Fibroblast of mammary gland (primary cell): ENCODE results near the gene EFR3B.

Source experiments
- DNase-seq: peaks from one replicate; pipeline ENCODE4 v3.0.0-alpha.2; 2010; ENCODE audit warnings: low read depth
- H3K4me3 ChIP-seq: 2 replicates; pipeline ENCODE4 v1.5.1; 2011; ENCODE audit warnings: low read depth, mild to moderate bottlenecking, low read length, moderate library complexity; ENCODE audit not compliant: control insufficient read depth
- TF ChIP-seq, protein P1 (sequence below): conservative IDR thresholded peaks from 2 replicates; pipeline ENCODE4 v1.5.1; 2011; ENCODE audit warnings: low read depth, low read length, inconsistent platforms; ENCODE audit not compliant: control insufficient read depth, insufficient read depth

Gene EFR3B

DNA sequence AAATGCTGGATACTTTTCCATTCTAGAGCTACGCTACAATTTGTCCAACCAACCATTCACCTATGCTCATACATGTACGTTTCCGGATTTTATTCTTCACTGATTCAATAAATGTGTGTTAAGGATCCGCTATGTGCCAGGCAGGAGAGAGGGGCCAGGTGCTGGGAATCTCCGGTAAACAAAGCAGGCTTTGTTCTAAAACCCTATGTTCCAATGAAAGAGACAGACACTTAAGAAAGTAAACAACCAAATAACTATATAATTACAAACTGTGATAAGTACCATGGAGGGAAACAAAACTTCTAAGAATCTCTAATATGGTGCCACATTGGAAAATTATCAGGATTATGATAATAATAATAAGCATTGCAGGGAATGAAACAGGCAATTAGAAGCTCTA, 148.7 kb downstream of the EFR3B start:
- TF ChIP-seq, protein P1, sequence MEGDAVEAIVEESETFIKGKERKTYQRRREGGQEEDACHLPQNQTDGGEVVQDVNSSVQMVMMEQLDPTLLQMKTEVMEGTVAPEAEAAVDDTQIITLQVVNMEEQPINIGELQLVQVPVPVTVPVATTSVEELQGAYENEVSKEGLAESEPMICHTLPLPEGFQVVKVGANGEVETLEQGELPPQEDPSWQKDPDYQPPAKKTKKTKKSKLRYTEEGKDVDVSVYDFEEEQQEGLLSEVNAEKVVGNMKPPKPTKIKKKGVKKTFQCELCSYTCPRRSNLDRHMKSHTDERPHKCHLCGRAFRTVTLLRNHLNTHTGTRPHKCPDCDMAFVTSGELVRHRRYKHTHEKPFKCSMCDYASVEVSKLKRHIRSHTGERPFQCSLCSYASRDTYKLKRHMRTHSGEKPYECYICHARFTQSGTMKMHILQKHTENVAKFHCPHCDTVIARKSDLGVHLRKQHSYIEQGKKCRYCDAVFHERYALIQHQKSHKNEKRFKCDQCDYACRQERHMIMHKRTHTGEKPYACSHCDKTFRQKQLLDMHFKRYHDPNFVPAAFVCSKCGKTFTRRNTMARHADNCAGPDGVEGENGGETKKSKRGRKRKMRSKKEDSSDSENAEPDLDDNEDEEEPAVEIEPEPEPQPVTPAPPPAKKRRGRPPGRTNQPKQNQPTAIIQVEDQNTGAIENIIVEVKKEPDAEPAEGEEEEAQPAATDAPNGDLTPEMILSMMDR = no peak
- DNase-seq = no peak

DNA sequence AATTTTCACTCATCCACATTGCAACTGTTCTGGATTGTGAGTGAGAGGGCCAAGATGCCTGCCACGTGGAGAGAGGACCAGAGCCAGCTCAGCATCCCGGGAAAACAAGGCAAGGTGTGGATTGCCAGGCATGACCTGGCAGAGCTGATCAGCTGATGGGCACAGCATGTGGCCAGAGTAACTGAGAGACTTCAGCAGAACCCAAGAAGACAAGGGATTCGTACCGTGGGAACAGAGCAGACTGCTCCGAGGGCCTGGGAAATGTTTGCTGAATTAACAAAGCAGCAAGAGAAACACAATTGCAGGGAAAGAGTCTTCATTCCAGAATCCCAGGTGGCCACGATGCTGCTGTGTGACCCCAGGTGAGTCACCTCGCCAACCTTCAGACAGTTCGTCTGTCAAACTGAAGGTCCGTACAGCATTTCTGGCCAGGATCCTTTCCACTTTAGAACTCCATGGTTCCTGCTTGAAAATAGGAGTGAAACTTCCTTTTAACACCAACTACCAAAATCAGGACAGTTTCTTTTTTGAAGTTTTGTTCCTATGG, 152.8 kb downstream of the EFR3B start:
- no peak overlapping the region for H3K4me3 ChIP-seq

More for the DNA sequence above, 148.7 kb downstream of the EFR3B start:
- no peak overlapping the region for H3K4me3 ChIP-seq

DNA sequence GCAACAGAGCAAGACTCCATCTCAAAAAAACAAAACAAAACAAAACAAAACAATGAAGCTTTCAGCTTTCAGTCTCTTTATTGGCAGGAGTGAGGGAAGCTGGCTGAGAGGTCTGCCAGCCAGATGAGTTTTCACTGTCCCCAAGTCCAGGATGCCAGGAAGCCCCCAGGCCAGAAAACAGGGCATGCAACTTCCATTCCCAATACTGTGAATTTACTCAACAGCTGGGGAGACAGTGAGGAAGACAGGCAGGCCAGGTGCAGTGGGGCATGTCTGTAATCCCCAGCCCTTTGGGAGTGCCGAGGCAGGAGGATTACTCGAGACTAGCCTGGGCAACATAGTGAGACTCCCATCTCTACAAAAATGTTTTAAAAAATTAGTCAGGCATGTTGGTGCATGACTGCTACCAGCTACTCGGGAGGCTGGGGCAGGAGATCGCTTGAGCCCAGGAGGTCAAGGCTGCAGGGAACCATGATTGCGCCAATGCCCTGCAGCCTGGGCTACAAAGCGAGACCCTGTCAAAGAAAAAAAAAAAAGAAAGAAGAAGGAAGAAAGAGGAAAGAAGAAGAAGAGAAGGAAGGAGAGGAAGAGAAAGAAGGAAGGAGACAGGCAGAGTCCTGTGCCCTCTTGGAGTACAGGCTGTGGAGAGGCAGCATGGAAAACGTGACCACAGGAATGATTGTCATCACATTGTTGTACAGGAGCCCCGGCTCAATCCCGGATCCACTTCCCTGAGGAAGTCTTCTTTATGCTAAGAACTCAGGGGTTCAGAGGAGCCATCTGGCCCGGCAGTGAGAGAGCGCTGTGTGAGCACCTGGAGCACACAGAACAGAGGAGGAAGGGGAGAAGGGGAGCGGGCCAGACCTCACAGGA, 155.7 kb downstream of the EFR3B start:
- H3K4me3 ChIP-seq = no peak overlapping the region
- no peak for DNase-seq
- TF ChIP-seq, protein P1 = no peak

More for the DNA sequence above, 152.8 kb downstream of the EFR3B start:
- TF ChIP-seq, protein P1 = no peak
- no peak for DNase-seq

DNA sequence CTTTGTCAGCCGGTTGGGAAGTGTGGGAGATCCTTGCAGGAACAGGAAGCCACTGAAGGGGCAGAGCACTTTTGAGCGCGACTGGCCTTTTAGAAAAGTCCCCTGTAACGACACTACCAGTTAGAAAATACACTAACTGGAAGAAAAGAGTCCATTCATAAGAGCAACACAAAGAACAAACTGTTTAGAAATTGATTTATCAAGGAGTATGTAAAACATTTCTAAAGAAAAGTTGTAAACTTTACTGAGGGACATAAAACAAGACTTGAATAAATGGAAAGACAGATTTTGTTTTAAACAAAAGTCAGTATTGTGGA, 156.3 kb downstream of the EFR3B start:
- TF ChIP-seq, protein P1 = no peak
- H3K4me3 ChIP-seq = no peak overlapping the region
- DNase-seq = no peak

DNA sequence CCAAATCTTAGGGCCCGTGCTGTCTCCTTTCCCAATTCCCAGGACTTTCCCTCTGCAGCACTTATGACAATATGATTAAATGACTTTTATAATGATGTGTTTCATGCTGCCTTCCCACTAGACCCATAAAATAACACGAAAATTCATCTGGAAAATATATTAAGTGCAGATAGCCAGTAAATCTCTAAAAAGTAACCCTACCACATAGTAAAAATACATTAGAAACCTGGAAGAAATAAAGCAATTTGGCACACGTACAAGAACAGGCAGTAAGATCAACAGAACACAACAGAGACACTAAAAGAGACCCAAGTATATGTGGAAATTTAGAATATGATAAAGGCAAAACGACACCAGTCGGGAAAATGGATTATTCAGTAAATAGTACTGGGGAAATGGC, 156.7 kb downstream of the EFR3B start:
- no peak overlapping the region for H3K4me3 ChIP-seq
- no peak for DNase-seq
- TF ChIP-seq, protein P1 = no peak

DNA sequence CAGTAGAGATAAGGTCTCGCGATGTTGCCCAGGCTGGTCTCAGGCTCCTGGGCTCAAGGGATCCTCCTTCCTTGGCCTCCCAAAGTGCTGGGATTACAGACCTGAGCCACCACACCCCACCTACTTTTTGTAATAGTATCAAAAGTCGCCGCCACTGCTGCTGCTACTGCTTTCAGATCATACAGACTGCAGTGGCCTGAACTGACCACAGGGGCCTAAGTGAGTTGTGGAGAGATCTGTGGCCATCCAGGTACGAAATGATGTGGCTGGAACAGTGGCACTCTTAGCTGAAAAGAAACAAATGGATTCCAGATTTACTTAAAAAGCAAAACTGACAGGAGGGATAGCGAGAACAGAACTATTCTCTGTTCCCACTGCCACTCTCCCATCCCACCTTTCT, 159.4 kb downstream of the EFR3B start:
- TF ChIP-seq, protein P1 = peak; percentile 19
- no peak for DNase-seq
- no peak overlapping the region for H3K4me3 ChIP-seq
